NCI-H1092 (cell line): Measurements from ENCODE around the gene MISFA.
"Not testable (repeated sequence)": the region's sequence is repeated elsewhere in the genome, so short reads cannot be mapped to it uniquely, and the experiment has no call there.

ENCODE experiments used
- DNase-seq: peaks from one replicate; lab custom pipeline; 2025; lab: John Stamatoyannopoulos, UW

The MISFA gene

GRCh38 chr11:18617688-18618341, 18.2 kb downstream of the MISFA start:
- DNase-seq = no peak

- DNase-seq = no peak
These were observed 18.9 kb downstream of the MISFA start for GRCh38 chr11:18618342-18619025.

DNA sequence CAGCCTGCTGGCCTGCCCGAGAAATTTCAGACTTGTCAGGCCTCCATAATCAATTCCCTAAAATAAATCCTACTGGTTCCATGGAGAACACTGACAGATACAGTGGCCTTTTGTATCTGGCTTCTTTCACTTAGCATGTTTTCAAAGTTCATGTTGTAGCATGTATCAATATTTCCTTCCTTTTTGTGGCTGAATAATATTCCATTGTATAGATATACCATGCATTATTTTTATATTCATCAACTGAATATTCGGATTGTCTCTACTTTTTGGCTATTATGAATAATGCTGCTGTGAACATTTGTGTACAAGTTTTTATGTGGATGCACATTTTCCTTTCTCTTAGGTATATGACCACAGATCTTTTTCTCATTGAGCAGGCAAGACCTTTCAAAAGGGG, 24.1 kb downstream of the MISFA start:
- DNase-seq = no peak

DNA sequence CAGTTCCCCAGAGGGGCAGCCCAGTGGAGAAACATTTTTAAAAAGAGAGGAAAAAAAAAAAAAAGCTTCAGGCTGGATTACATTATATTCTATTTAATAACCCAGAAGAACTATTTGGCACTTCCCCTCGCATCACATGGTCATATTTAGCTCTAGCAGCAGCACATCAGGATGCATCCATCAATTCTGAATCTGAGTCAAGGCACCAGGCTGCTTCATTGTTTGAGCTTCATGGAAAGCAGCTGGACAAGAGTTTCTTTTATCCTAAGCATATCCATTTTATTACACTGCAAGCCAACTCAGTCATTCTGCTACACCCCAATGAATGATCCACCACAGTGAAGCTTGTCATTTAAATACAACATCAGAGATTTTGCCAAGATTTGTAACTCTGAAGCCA, 24.6 kb downstream of the MISFA start:
- DNase-seq = no peak

GRCh38 chr11:18632841-18633240, 33.3 kb downstream of the MISFA start:
- no peak for DNase-seq

- DNase-seq = no peak
These were observed 33.9 kb downstream of the MISFA start for GRCh38 chr11:18633256-18634139.

GRCh38 chr11:18634140-18635032, 34.8 kb downstream of the MISFA start, which contains the start of gene SPTY2D1:
TSS of gene SPTY2D1 (minus strand) at chr11:18634342. CDS start at chr11:18634257, 85 bp downstream.
- peak; percentile 99 for DNase-seq

- DNase-seq = no peak
These were observed 42.1 kb downstream of the MISFA start for GRCh38 chr11:18641677-18642076.

DNA sequence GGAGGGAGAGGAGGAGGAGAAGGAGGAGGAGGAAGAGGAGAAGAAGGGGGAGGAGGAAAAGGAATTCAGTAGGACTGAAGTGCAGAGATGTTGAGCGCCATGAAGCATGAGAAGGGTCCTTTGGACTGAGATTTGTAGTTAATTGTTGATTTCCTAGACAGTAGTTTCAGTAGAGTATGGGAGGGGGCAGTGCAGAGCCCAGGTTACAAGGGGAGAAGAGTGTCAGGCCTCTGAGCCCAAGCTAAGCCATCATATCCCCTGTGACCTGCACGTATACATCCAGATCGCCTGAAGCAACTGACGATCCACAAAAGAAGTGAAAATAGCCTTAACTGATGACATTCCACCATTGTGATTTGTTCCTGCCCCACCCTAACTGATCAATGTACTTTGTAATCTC, 43.4 kb downstream of the MISFA start:
- not testable (repeated sequence) for DNase-seq

DNA sequence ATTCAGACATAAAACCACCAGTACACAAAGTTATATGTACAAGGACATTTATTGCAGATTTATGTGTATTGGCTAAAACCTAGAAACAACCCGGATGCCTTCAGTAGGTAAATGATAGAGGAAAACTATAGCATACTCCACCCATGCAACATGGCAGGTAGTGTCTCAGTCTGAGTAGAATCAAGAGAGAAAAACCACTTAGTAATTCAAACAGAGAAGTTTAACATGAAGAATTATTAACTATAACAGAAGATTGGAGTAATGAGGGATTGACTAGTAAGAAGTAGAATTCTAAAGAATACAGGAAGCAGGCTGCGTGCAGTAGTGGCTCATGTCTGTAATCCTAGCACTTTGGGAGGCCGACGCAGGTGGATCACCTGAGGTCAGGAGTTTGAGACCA, 50.8 kb downstream of the MISFA start:
- DNase-seq = no peak

GRCh38 chr11:18650859-18651557, 51.4 kb downstream of the MISFA start:
- DNase-seq = no peak
